Measurements from ENCODE around the gene RNF212.

- TF ChIP-seq POLR2A (IDR thresholded peaks at IDR 0.05; ENCODE audit: low read depth, low read length): no peak
- no peak for TF ChIP-seq POLR2AphosphoS5 (IDR thresholded peaks at IDR 0.05; ENCODE audit: low read depth, low read length)
Measured at GRCh38 chr4:1065732-1066131, 47.6 kb downstream of the RNF212 start.

Measured in GM12891 (cell line).